Hair follicle dermal papilla cell (primary cell): ENCODE data around the gene THEMIS2. TPM values are rescaled to one million over a fixed set of nuclear protein-coding genes. Genes with fewer than 3 reads are reported as not detected.

ENCODE experiments used
- small RNA-seq: library from RNA; depleted of rRNA; stranded (forward); fragments of <200 nt; gene quantifications from one replicate; pipeline ENCODE3, GENCODE V24; 2012
- total RNA-seq: library from RNA; depleted of rRNA; stranded (reverse); fragments of >200 nt; gene quantifications from 2 replicates; pipeline ENCODE4 v1.2.3, GENCODE V29; 2012

Gene THEMIS2
- total RNA-seq: 9.2 and 9.7 TPM in 2 replicates

DNA sequence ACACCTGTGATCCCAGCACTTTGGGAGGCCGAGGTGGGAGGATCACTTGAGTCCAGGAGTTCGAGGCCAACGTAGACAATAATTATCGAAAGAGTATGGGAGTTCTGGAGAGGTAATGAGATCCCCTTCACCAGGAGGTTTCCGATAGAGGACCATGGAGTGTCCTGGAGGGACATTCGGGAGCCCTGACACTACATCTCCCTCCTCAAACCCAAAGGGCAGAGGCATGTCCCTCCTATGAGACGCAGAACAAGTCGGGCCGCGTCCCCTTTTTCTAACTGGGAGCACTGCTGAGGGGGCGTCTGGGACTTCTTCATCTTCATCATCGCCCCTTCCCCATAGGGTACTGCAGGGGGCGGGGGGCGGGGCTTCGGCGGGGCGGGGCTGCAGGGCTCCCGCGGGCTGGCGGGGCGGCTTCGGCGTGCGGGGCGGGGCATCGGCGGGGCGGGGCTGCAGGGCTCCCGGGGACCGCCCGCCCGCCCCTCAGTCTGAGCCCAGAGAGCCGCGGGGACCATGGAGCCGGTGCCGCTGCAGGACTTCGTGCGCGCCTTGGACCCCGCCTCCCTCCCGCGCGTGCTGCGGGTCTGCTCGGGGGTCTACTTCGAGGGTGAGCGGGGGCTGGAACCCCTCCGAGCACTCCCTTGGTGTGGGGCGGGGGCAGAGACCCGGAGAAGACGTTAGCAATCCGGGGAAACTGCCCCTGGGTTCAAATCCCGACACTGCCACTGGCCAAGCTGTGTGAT is at the start of gene THEMIS2:
Gene THEMIS2, plus strand, starts transcription at position 486 of the 743 bp plus-strand sequence. Its CDS starts 28 bp downstream, at position 514.

DNA sequence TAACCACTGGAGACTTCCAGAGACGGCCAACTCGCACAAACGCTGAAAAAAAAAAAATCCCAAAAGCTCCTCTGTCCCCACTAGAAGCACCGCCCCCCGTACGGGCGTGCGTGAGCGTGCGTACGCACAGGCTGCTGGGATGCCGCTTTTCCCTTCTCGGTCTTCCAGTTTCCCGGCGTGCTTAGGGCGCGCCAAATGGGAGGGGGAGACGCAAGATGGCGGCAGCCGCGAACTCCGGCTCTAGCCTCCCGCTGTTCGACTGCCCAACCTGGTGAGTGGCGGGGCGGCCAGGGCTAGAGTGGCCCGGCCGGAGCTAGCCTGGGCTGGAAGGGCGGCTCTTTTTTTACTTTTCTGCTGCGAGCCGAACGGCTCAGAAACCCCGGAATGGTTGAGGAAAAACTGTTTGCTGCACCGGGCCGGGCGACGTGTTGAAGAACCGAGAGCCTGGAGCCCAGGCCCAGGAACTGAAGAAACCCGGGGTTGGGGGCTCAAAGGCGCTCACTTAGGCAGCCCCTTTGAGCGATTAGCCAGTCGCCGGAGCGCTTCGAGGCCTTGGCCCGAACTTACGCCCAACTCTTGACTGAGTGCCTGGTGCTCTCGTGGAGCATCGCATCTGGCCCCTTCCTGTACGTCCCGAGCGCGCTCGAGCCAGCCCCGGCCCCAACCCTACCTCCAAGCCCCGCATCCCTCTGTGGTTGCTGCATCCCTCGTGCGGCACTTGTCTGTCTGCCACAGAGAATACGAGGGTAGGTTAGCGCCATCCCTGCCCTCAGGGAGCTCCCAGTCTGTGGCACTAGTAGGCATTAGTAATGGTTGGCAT is 41.5 kb upstream of the THEMIS2 start, which contains the start of gene PPP1R8:
Gene PPP1R8, plus strand, starts transcription at position 162 of the 820 bp plus-strand sequence. Its CDS starts 54 bp downstream, at position 216.

DNA sequence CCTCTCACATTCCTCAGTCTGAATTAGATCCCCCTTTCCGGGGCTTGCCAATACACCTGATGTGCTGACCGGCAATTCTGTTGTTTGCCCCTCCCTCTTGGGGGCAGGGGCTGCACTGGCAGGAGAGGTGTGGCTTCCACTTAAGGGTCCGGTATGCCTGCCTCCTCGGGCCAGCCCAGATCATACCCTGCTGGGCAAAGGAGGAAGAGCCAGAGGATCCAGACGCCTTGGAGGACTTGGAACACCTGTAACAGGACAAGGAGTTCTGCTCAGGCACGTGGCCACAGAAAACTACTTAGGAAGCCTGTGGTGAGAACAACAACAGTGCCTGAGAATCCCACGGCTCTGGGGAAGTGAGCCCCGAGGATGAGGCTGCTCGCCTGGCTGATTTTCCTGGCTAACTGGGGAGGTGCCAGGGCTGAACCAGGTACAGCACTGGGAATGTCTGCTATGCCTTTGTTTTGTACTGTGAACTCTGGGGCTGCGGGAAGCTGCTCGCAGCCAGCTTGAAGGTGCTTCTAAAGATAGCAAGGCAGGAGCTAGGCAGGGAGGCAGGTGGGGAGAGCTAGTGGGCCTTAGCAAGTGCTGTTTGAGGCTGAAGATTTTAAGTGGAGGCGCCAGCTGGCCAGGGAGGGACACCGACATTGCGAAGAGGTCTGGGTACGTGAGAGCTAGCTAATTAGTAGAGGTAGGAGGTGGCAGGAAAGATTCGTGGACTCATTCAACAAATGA is 62.6 kb downstream of the THEMIS2 start, which contains the start of gene SMPDL3B:
Gene SMPDL3B, plus strand, starts transcription at position 183 of the 732 bp plus-strand sequence. Its CDS starts 184 bp downstream, at position 367.

Small RNA genes lying within 50 kb of the gene (small RNA-seq; reads per million reads assigned to genes)
- gene RNU6-1245P: not detected
- 3,068 reads per million, percentile 100 among the genes with 10 or more reads in this experiment for gene SCARNA1

Other genes with a start within 250 kb of the THEMIS2 start
- gene FGR, start 237.4 kb upstream of the THEMIS2 start, total RNA-seq: 0.49 and 0.61 TPM in 2 replicates
- gene IFI6, start 200.4 kb upstream of the THEMIS2 start, total RNA-seq: 264 and 276 TPM in 2 replicates
- gene FAM76A, start 146.6 kb upstream of the THEMIS2 start, total RNA-seq: 25.6 and 28.7 TPM in 2 replicates
- gene STX12, start 99.3 kb upstream of the THEMIS2 start, total RNA-seq: 69.4 and 81.2 TPM in 2 replicates
- gene PPP1R8, start 41.8 kb upstream of the THEMIS2 start, total RNA-seq: 35.4 and 36.1 TPM in 2 replicates
- gene RPA2, start 42.0 kb downstream of the THEMIS2 start, total RNA-seq: 12.7 and 17.1 TPM in 2 replicates
- gene SMPDL3B, start 62.5 kb downstream of the THEMIS2 start, total RNA-seq: not detected in 2 replicates
- gene XKR8, start 87.4 kb downstream of the THEMIS2 start, total RNA-seq: 7.0 and 7.9 TPM in 2 replicates
- 15.4 and 20.6 TPM in 2 replicates for gene EYA3, start 216.1 kb downstream of the THEMIS2 start, total RNA-seq